IMR-90 (cell line): ENCODE measurements around the gene LRRC37A3. TPM values are rescaled to one million over a fixed set of nuclear protein-coding genes. Genes with fewer than 3 reads are reported as not detected.
"Not testable (repeated sequence)": the region's sequence is repeated elsewhere in the genome, so short reads cannot be mapped to it uniquely, and the experiment has no call there.

Experiments
- ATAC-seq: fragments of 200-7000 bp; cut with Tn5 transposase; 2 replicates; pipeline ENCODE4 v1.9.1; 2020; ENCODE audit warnings: low read depth, mild to moderate bottlenecking, moderate library complexity
- Bru-seq: library from RNA; stranded (reverse); fragments of 400-500 nt; gene quantifications from one replicate; lab custom pipeline; 2021; lab: Mats Ljungman, UMichigan
- BruChase-seq, 2 experiments: library from RNA; stranded (reverse); fragments of 400-500 nt; gene quantifications; one replicate each; lab custom pipeline; 2021; lab: Mats Ljungman, UMichigan
- BruUV-seq: library from RNA; stranded (reverse); fragments of 400-500 nt; replicated peaks from 2 replicates; lab custom pipeline; 2021; lab: Mats Ljungman, UMichigan
- CTCF ChIA-PET: fragments of 300-600 bp; formaldehyde crosslinking; extraction: SDS; loops from one replicate; lab custom pipeline; 2021; ENCODE audit warnings: antibody characterized with exemption; lab: Yijun Ruan, JAX
- POLR2A ChIA-PET: fragments of 300-600 bp; sonication (Branson Sonifier 250); formaldehyde crosslinking; loops from one replicate; lab custom pipeline; 2022; ENCODE audit warnings: antibody characterized with exemption; ENCODE audit not compliant: unreplicated experiment; lab: Charles Lee
- DNase-seq: peaks from one replicate; pipeline ENCODE4 v3.0.0; 2013
- H2AFZ ChIP-seq: replicated peaks from 2 replicates; pipeline ENCODE3; 2013; ENCODE audit warnings: low read length, mild to moderate bottlenecking; ENCODE audit not compliant: poor library complexity
- H2AK5ac ChIP-seq: 2 replicates; pipeline ENCODE4 v1.6.1; 2013; ENCODE audit warnings: low read depth, low read length, inconsistent platforms
- H2AK9ac ChIP-seq: replicated peaks from 2 replicates; pipeline ENCODE3; 2013; ENCODE audit warnings: mild to moderate bottlenecking, low read depth, low read length, moderate library complexity; ENCODE audit not compliant: poor library complexity
- H2BK120ac ChIP-seq: 2 replicates; pipeline ENCODE4 v1.6.1; 2013; ENCODE audit warnings: low read depth, low read length, inconsistent platforms
- H2BK15ac ChIP-seq: 3 replicates; pipeline ENCODE4 v1.6.1; 2013; ENCODE audit warnings: low read depth, low read length, inconsistent platforms
- H2BK20ac ChIP-seq: 2 replicates; pipeline ENCODE4 v1.6.1; 2013; ENCODE audit warnings: low read depth, mild to moderate bottlenecking, inconsistent platforms, low read length, moderate library complexity
- H2BK5ac ChIP-seq: 2 replicates; pipeline ENCODE4 v1.6.1; 2013; ENCODE audit warnings: mild to moderate bottlenecking, low read depth, low read length, inconsistent platforms; ENCODE audit not compliant: poor library complexity, severe bottlenecking
- H3K14ac ChIP-seq: replicated peaks from 2 replicates; pipeline ENCODE4 v1.6.1; 2013; ENCODE audit warnings: low read depth, low read length, inconsistent platforms
- H3K18ac ChIP-seq: 2 replicates; pipeline ENCODE4 v1.6.1; 2013; ENCODE audit warnings: low read depth, low read length, control low read depth
- H3K23ac ChIP-seq: 2 replicates; pipeline ENCODE4 v1.6.1; 2013; ENCODE audit warnings: low read depth, low read length, inconsistent platforms
- H3K27ac ChIP-seq: 2 replicates; pipeline ENCODE4 v1.5.1; 2013; ENCODE audit warnings: mild to moderate bottlenecking, control low read depth, low read length; ENCODE audit not compliant: insufficient read depth
- H3K27me3 ChIP-seq: 2 replicates; pipeline ENCODE4 v1.6.1; 2013; ENCODE audit warnings: low read length; ENCODE audit not compliant: control insufficient read depth, insufficient read depth
- H3K36me3 ChIP-seq: 2 replicates; pipeline ENCODE4 v1.6.1; 2013; ENCODE audit warnings: low read length, mixed read lengths; ENCODE audit not compliant: control insufficient read depth, insufficient read depth
- H3K4ac ChIP-seq: 2 replicates; pipeline ENCODE4 v1.6.1; 2013; ENCODE audit warnings: low read depth, low read length, inconsistent platforms
- H3K4me1 ChIP-seq: 2 replicates; pipeline ENCODE4 v1.6.1; 2013; ENCODE audit warnings: low read length, mixed read lengths; ENCODE audit not compliant: control insufficient read depth, insufficient read depth
- H3K4me2 ChIP-seq: 2 replicates; pipeline ENCODE4 v1.6.1; 2013; ENCODE audit warnings: low read depth, mild to moderate bottlenecking, control low read depth, low read length, moderate library complexity
- H3K4me3 ChIP-seq: 2 replicates; pipeline ENCODE4 v1.5.1; 2013; ENCODE audit warnings: low read depth, mild to moderate bottlenecking, control low read depth, low read length, moderate library complexity; ENCODE audit not compliant: insufficient read depth
- H3K56ac ChIP-seq: 2 replicates; pipeline ENCODE4 v1.6.1; 2013; ENCODE audit warnings: low read length, inconsistent platforms; ENCODE audit not compliant: insufficient read depth; ENCODE audit errors: extremely low read depth
- H3K79me1 ChIP-seq, 2 experiments: 2 replicates each; pipeline ENCODE4 v1.6.1; 2013; ENCODE audit warnings: low read length in 2 of 2, inconsistent platforms in 1 of 2, low read depth in 1 of 2
- H3K9ac ChIP-seq: 2 replicates; pipeline ENCODE4 v1.6.1; 2013; ENCODE audit warnings: low read depth, low read length, control low read depth
- H3K9me1 ChIP-seq: 2 replicates; pipeline ENCODE4 v1.6.1; 2013; ENCODE audit warnings: low read length, inconsistent platforms; ENCODE audit not compliant: insufficient read depth
- H3K9me3 ChIP-seq: 2 replicates; pipeline ENCODE4 v1.6.1; 2013; ENCODE audit warnings: low read length; ENCODE audit not compliant: control insufficient read depth, insufficient read depth
- H4K20me1 ChIP-seq: 2 replicates; pipeline ENCODE4 v1.6.1; 2013; ENCODE audit warnings: low read length, inconsistent platforms; ENCODE audit not compliant: insufficient read depth
- H4K5ac ChIP-seq: 2 replicates; pipeline ENCODE4 v1.6.1; 2013; ENCODE audit warnings: mild to moderate bottlenecking, low read depth, low read length, control low read depth
- H4K8ac ChIP-seq, 2 experiments: 2 replicates each; pipeline ENCODE4 v1.6.1; 2013; ENCODE audit warnings: low read depth in 2 of 2, low read length in 2 of 2, control low read depth in 1 of 2, inconsistent platforms in 1 of 2
- H4K91ac ChIP-seq: 2 replicates; pipeline ENCODE4 v1.6.1; 2013; ENCODE audit warnings: low read depth, low read length, inconsistent platforms; ENCODE audit not compliant: insufficient read depth
- BHLHE40 ChIP-seq: fragments of 150-350 bp; IDR thresholded peaks from 2 replicates; pipeline ENCODE4 v1.6.1; 2016; ENCODE audit warnings: mild to moderate bottlenecking, low read depth, low read length
- MAZ ChIP-seq: IDR thresholded peaks from 2 replicates; pipeline ENCODE4 v1.6.1; 2012; ENCODE audit warnings: low read depth, mild to moderate bottlenecking, low read length, improper control_type of control experiment, moderate library complexity, borderline replicate concordance
- POLR2A ChIP-seq: IDR thresholded peaks from 2 replicates; pipeline ENCODE4 v1.6.1; 2012; ENCODE audit warnings: mild to moderate bottlenecking, low read depth, low read length
- RAD21 ChIP-seq: IDR thresholded peaks from 2 replicates; pipeline ENCODE4 v1.6.1; 2012; ENCODE audit warnings: low read length, improper control_type of control experiment
- SMC3 ChIP-seq: fragments of 150-350 bp; IDR thresholded peaks from 2 replicates; pipeline ENCODE4 v1.6.1; 2016; ENCODE audit warnings: low read depth, mild to moderate bottlenecking, antibody characterized with exemption, low read length, moderate library complexity
- WGBS, 2 experiments: methylation state at CpG; one replicate each; pipeline versions ENCODE4 v1.1.5 to v1.1.7; 2013; ENCODE audit warnings: missing lambda C conversion rate in 2 of 2; ENCODE audit not compliant: insufficient read length in 1 of 2; ENCODE audit errors: extremely low coverage in 2 of 2; 5-methylcytosine and 5-hydroxymethylcytosine counted together
- dilution Hi-C: fragments of 300-500 bp; cut with HindIII; formaldehyde crosslinking; loops from one replicate; pipeline ENCODE4 v1.14.3; 2018; ENCODE audit warnings: low sequenced_read_pairs; ENCODE audit not compliant: unreplicated experiment
- in situ Hi-C: fragments of 300-500 bp; cut with MboI; formaldehyde crosslinking; loops from 3 replicates; pipeline ENCODE4 v1.14.3; 2019; ENCODE audit warnings: low sequenced_read_pairs, inconsistent platforms, mixed read lengths
- intact Hi-C: fragments of 100-400 bp; cut with micrococcal nuclease; formaldehyde crosslinking; loops from 2 replicates; pipeline ENCODE4 v1.10.0; 2022
- long read RNA-seq: library from polyadenylated mRNA; unstranded; transcript quantifications from one replicate; pipeline ENCODE4 v2.0.0, GENCODE V29; 2021; ENCODE audit not compliant: unreplicated experiment
- polyA plus RNA-seq, 3 experiments: library from polyadenylated mRNA; depleted of rRNA; stranded (reverse); fragments of >200 nt; gene quantifications; 2 replicates each; pipeline ENCODE4 v1.2.3, GENCODE V29; 2012; ENCODE audit warnings: low replicate concordance in 1 of 3
- total RNA-seq: library from RNA; depleted of rRNA; stranded (reverse); fragments of >200 nt; gene quantifications from 2 replicates; pipeline ENCODE4 v1.2.3, GENCODE V29; 2012; rRNA removed
- TF ChIP-seq, protein P1 (sequence below): fragments of 150-350 bp; IDR thresholded peaks from 2 replicates; pipeline ENCODE4 v1.6.1; 2017; ENCODE audit warnings: mild to moderate bottlenecking, antibody characterized with exemption, low read length, low read depth
- TF ChIP-seq, protein P2 (sequence below): conservative IDR thresholded peaks from 2 replicates; pipeline ENCODE4 v1.5.1; 2012; ENCODE audit warnings: mild to moderate bottlenecking, low read depth, low read length, improper control_type of control experiment

Gene LRRC37A3
- total RNA-seq, result 3.3 and 4.5 TPM in 2 replicates
- 2.9 and 3.1 TPM in 2 replicates for polyA plus RNA-seq (2012; rRNA removed)
- 1.0 and 3.0 TPM in 2 replicates for polyA plus RNA-seq (2012; cell fraction: cytosol; rRNA removed)
- polyA plus RNA-seq (2012; cell fraction: nucleus; rRNA removed; ENCODE audit: low replicate concordance), result 5.5 and 19.7 TPM in 2 replicates
- percentile 63 among the genes with signal in this experiment for Bru-seq, nascent RNA
- percentile 91 among the genes with signal in this experiment for BruChase-seq, experiment 1, labeled RNA remaining after a 6-hour chase
- percentile 85 among the genes with signal in this experiment for BruChase-seq, experiment 2, labeled RNA remaining after a 2-hour chase
- long read RNA-seq, partial matches to known transcripts, result 0 of 3 reads
- long read RNA-seq, other reads (novel, unspliced or antisense), result 2 of 3 reads

DNA sequence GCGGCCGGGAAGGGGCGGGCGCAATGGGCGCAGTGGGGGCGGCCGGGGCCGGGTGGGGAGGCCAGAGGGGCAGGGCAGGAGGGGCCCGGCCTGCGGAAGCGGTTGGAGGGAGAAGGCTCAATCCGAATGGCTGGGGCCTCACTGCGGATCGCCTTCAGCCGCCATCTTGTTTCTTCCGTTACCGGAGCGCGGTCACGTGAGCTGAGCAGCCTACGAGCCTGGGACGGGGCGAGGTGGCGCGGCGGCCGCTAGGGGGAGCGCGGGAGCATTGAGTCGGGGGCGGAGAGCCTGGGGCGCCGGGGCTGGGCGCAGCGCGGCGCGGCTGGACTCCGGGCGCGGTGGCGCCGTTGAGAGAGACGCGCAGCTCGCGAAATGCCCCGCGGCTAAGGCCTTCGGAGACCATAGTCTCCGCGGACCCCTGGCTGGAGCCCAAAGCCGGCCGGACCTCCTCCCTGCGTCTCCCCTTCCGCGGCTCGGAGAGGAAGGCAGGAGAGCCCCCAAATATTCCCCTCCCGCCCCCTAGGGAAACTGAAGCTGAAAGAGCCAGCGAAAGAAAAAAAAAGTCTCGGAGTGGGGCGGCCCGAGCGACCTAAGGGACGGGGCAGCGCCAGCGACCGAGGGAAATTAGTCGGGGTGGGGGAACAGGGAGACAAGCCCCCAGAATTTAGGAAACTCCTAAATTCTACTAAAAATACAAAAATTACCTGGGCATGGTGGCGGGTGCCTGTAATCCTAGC lies at the start of gene LRRC37A3:
TSS of gene LRRC37A3 (minus strand) at position 190 of the 737 bp plus-strand sequence. CDS start 22,221 bp downstream, outside the sequence.
- WGBS, 2 experiments, result 0% methylated on average over 17 of the region's 70 CpGs; no CpG with 5 or more reads in 1 of the 2 experiments
- ATAC-seq (peak; percentile 99), DNase-seq (peak; percentile 84)
- peak within 1 kb of the TSS; percentile 72; the same call in 1 of the 2 replicates for H3K56ac ChIP-seq
- peak within 1 kb of the TSS; percentile 76 for H2AFZ ChIP-seq
- H2BK15ac ChIP-seq, H3K27me3 ChIP-seq, H4K91ac ChIP-seq, in situ Hi-C loops, H3K9me1 ChIP-seq, H2AK9ac ChIP-seq, H3K4me1 ChIP-seq, H3K79me1 ChIP-seq, H3K9me3 ChIP-seq, dilution Hi-C loops, intact Hi-C loops, H2BK20ac ChIP-seq, H3K36me3 ChIP-seq, H2AK5ac ChIP-seq, H4K20me1 ChIP-seq, BruUV-seq: not testable (repeated sequence)
- ChIA-PET POLR2A (interaction anchor here (0.6 kb wide), 1 partner anchor 19 kb away, joined by 3 read pairs; no protein-coding TSS in a partner anchor), CTCF (interaction anchor here (0.6 to 1.7 kb wide), 4 partner anchors 43 to 313 kb away, joined by 3 to 7 read pairs (median 4); no protein-coding TSS in a partner anchor)
- peak within 1 kb of the TSS; percentile 91 for H3K4me2 ChIP-seq
- peak within 1 kb of the TSS; percentile 89 for H3K9ac ChIP-seq
- H3K18ac ChIP-seq, result peak within 1 kb of the TSS; percentile 71; the same call in 1 of the 2 replicates
- H3K23ac ChIP-seq, result peak within 1 kb of the TSS; percentile 42; the same call in 1 of the 2 replicates
- TF ChIP-seq, protein P1, sequence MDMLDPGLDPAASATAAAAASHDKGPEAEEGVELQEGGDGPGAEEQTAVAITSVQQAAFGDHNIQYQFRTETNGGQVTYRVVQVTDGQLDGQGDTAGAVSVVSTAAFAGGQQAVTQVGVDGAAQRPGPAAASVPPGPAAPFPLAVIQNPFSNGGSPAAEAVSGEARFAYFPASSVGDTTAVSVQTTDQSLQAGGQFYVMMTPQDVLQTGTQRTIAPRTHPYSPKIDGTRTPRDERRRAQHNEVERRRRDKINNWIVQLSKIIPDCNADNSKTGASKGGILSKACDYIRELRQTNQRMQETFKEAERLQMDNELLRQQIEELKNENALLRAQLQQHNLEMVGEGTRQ, result peak; percentile 93
- TF ChIP-seq MAZ (peak; percentile 91; the same call in 1 of the 2 replicates), RAD21 (peak; percentile 58), BHLHE40 (peak; percentile 91), POLR2A (peak; percentile 64), SMC3 (peak; percentile 62)
- TF ChIP-seq, protein P2, sequence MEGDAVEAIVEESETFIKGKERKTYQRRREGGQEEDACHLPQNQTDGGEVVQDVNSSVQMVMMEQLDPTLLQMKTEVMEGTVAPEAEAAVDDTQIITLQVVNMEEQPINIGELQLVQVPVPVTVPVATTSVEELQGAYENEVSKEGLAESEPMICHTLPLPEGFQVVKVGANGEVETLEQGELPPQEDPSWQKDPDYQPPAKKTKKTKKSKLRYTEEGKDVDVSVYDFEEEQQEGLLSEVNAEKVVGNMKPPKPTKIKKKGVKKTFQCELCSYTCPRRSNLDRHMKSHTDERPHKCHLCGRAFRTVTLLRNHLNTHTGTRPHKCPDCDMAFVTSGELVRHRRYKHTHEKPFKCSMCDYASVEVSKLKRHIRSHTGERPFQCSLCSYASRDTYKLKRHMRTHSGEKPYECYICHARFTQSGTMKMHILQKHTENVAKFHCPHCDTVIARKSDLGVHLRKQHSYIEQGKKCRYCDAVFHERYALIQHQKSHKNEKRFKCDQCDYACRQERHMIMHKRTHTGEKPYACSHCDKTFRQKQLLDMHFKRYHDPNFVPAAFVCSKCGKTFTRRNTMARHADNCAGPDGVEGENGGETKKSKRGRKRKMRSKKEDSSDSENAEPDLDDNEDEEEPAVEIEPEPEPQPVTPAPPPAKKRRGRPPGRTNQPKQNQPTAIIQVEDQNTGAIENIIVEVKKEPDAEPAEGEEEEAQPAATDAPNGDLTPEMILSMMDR, result peak; percentile 91
- H3K4me3 ChIP-seq, result peak within 1 kb of the TSS; percentile 90
- H3K14ac ChIP-seq, result peak within 1 kb of the TSS; percentile 65
- peak within 1 kb of the TSS; percentile 97 for H3K27ac ChIP-seq
- peak within 1 kb of the TSS; percentile 45 for H3K4ac ChIP-seq
- H2BK5ac ChIP-seq, result peak within 1 kb of the TSS; percentile 92
- H4K5ac ChIP-seq, result peak within 1 kb of the TSS; percentile 48; the same call in 1 of the 2 replicates
- peak within 1 kb of the TSS; percentile 36; the same call in 1 of the 2 replicates for H2BK120ac ChIP-seq
- peak within 1 kb of the TSS; percentile 77 to 78; a peak in 2 of 4 replicates for H4K8ac ChIP-seq
